Measurements from ENCODE around the gene UNC13D.
"Not testable (repeated sequence)": the region's sequence is repeated elsewhere in the genome, so short reads cannot be mapped to it uniquely, and the experiment has no call there.

Gene UNC13D

DNA sequence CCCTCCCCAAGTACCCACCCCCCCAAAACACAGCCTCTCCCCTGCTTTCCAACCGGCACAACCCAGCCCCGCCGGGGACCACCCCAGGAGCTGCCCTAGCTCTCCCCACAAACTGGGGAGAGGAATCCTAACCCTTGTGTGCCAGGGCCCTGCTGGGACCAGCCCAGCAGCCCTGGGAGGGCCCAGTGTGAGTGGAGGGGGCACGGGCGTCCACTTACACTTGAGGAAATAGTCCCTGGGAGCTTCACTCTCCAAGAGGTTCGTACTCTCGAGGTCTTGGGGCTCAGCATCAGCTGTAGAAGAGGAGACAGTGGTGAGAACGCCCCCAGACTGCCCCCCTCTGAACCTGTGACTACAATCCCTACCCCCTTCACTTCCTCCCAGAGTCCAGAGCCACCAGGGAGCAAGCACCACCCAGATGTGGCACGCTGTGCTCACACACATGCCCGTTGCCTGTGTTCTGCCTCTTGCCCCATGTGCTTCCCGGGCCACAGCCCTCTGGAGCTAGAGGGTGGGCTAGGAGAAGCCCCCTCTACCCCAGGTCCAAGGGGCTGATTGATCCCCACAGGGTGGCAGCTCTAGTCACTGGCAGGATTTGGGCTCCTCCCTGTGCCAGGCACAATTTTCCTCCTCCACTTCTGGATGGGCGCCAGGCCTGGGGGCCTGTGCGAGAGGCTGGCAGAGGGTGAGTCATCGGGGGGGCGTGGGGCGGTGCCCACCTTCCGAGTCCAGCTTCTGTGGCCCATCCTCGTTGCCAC lies 31.2 kb upstream of the UNC13D start:
- Histone ChIP-seq H3K36me3 (no peaks in the 10 kb centered on the region), H3K4me1 (peaks cover 9% of the 10 kb centered on the region), H3K4me3 (ENCODE audit: low read depth, low read length) (no peak overlapping the region), H3K27me3 (peaks cover 15% of the 10 kb centered on the region), H3K9me3 (no peaks in the 10 kb centered on the region)
- no peak for DNase-seq
- TF ChIP-seq CTCF (IDR thresholded peaks at IDR 0.05; ENCODE audit: low read depth, low read length), result no peak

DNA sequence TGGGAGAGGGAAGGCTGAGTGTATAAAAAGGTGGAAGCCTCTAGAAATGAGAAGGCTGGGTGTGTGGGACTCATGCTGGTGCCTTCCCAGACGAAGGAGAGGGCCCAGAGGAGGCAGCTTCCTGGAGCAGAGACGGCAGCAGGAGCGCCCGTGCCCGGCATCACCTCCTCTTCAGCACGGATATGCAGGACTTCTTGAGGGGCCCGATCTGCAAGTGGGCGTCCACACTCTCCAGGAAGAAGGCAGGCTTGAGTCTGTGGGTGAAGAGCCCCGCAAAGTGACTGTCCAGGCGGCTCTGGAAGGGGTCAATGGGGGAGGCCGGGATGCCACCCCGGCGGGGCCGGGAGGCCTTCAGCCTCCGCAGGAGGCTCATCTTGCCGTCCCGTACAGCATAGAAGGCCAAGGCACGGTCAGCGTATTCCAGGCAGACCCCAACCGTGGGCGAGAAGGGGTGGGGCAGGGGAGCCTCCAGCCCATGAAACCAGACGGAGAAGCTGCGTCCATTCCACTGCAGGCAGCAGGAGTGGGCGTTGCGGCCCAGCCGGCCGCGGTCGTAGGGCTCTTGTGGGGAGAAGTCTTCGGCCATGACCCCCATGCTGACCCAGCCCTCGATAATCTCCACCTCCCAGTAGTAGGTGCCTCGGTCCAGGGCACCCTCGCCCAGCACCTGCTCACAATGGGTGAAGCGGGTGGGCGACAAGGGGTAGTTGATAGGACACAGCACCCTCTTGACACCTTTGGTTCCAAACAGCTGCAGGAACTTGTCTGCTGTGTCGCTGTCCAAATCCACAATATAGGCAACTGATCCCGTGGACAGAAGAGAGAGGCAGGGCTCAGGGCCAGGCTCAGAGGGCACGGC lies 30.3 kb upstream of the UNC13D start:
- H3K36me3 ChIP-seq, result no peaks in the 10 kb centered on the region
- no peak for DNase-seq
- TF ChIP-seq CTCF (IDR thresholded peaks at IDR 0.05; ENCODE audit: low read depth, low read length), result no peak
- H3K4me3 ChIP-seq (ENCODE audit: low read depth, low read length), result no peak overlapping the region
- peaks cover 9% of the 10 kb centered on the region for H3K4me1 ChIP-seq
- no peaks in the 10 kb centered on the region for H3K9me3 ChIP-seq
- H3K27me3 ChIP-seq, result peaks cover 15% of the 10 kb centered on the region

- Histone ChIP-seq H3K36me3 (no peaks in the 10 kb centered on the region), H3K9me3 (no peaks in the 10 kb centered on the region), H3K4me1 (peaks cover 9% of the 10 kb centered on the region), H3K4me3 (ENCODE audit: low read depth, low read length) (no peak overlapping the region), H3K27me3 (peaks cover 9% of the 10 kb centered on the region)
- no peak for DNase-seq
- TF ChIP-seq CTCF (IDR thresholded peaks at IDR 0.05; ENCODE audit: low read depth, low read length), result no peak
Measured at GRCh38 chr17:75873587-75874322, 29.6 kb upstream of the UNC13D start.

GRCh38 chr17:75872434-75873351 lies 28.5 kb upstream of the UNC13D start:
- Histone ChIP-seq H3K9me3 (no peaks in the 10 kb centered on the region), H3K27me3 (peaks cover under 1% of the 10 kb centered on the region), H3K4me1 (peaks cover 9% of the 10 kb centered on the region), H3K36me3 (no peaks in the 10 kb centered on the region), H3K4me3 (ENCODE audit: low read depth, low read length) (no peak overlapping the region)
- DNase-seq, result no peak
- no peak for TF ChIP-seq CTCF (IDR thresholded peaks at IDR 0.05; ENCODE audit: low read depth, low read length)

- not testable (repeated sequence) for DNase-seq; H3K4me3 ChIP-seq (ENCODE audit: low read depth, low read length); H3K9me3 ChIP-seq; H3K27me3 ChIP-seq; H3K36me3 ChIP-seq; H3K4me1 ChIP-seq
Measured at GRCh38 chr17:75870228-75870627, 26.0 kb upstream of the UNC13D start.

All from BE2C (cell line).